ENCODE results near the gene IL9R.
"Not testable (repeated sequence)": the region's sequence is repeated elsewhere in the genome, so short reads cannot be mapped to it uniquely, and the experiment has no call there.

Gene IL9R

GRCh38 chrX:156004740-156005139 lies 7.2 kb downstream of the IL9R start:
- Mint-ChIP-seq H3K4me3 (no peak overlapping the region), H3K27ac (no peak overlapping the region), H3K9me3 (no peaks in the 10 kb centered on the region), H3K27me3 (no peaks in the 10 kb centered on the region), H3K4me1 (peaks cover 18% of the 10 kb centered on the region)
- DNase-seq (no peak), ATAC-seq (no peak)

- DNase-seq (no peak), ATAC-seq (no peak)
- no peak overlapping the region for H3K27ac Mint-ChIP-seq
- no peaks in the 10 kb centered on the region for H3K9me3 Mint-ChIP-seq
- no peak overlapping the region for H3K4me3 Mint-ChIP-seq
- no peaks in the 10 kb centered on the region for H3K27me3 Mint-ChIP-seq
- H3K4me1 Mint-ChIP-seq = peaks cover 14% of the 10 kb centered on the region
Observed at GRCh38 chrX:156005144-156005543, 7.6 kb downstream of the IL9R start.

- not testable (repeated sequence) for DNase-seq, ATAC-seq, H3K4me1 Mint-ChIP-seq, H3K4me3 Mint-ChIP-seq, H3K27me3 Mint-ChIP-seq, H3K27ac Mint-ChIP-seq, H3K9me3 Mint-ChIP-seq
Observed at GRCh38 chrX:156006468-156006867, 9.0 kb downstream of the IL9R start.

- not testable (repeated sequence) for ATAC-seq, H3K27me3 Mint-ChIP-seq, H3K27ac Mint-ChIP-seq
Observed at GRCh38 chrX:156008379-156008778, 10.9 kb downstream of the IL9R start.

GRCh38 chrX:156008915-156009314 lies 11.4 kb downstream of the IL9R start:
- no peaks in the 10 kb centered on the region for H3K4me1 Mint-ChIP-seq
- no peaks in the 10 kb centered on the region for H3K27me3 Mint-ChIP-seq
- DNase-seq (no peak), ATAC-seq (no peak)
- no peak overlapping the region for H3K27ac Mint-ChIP-seq
- no peaks in the 10 kb centered on the region for H3K9me3 Mint-ChIP-seq
- no peak overlapping the region for H3K4me3 Mint-ChIP-seq

More at GRCh38 chrX:156008379-156008778, 10.9 kb downstream of the IL9R start:
- H3K9me3 Mint-ChIP-seq, H3K4me3 Mint-ChIP-seq, DNase-seq, H3K4me1 Mint-ChIP-seq: not testable (repeated sequence)

GRCh38 chrX:156009691-156010090 lies 12.2 kb downstream of the IL9R start:
- not testable (repeated sequence) for H3K9me3 Mint-ChIP-seq, H3K27me3 Mint-ChIP-seq, H3K4me3 Mint-ChIP-seq, H3K27ac Mint-ChIP-seq, ATAC-seq, H3K4me1 Mint-ChIP-seq, DNase-seq

- ATAC-seq = peak; percentile 88
- not testable (repeated sequence) for DNase-seq, H3K27ac Mint-ChIP-seq, H3K4me1 Mint-ChIP-seq, H3K27me3 Mint-ChIP-seq, H3K4me3 Mint-ChIP-seq, H3K9me3 Mint-ChIP-seq
Observed at GRCh38 chrX:156013286-156013953, 15.9 kb downstream of the IL9R start.

GRCh38 chrX:156019846-156020245 lies 22.4 kb downstream of the IL9R start:
- not testable (repeated sequence) for H3K4me1 Mint-ChIP-seq, H3K27ac Mint-ChIP-seq, H3K27me3 Mint-ChIP-seq, ATAC-seq, H3K9me3 Mint-ChIP-seq, DNase-seq, H3K4me3 Mint-ChIP-seq

- ATAC-seq, H3K4me1 Mint-ChIP-seq, H3K9me3 Mint-ChIP-seq, DNase-seq, H3K4me3 Mint-ChIP-seq, H3K27ac Mint-ChIP-seq, H3K27me3 Mint-ChIP-seq: not testable (repeated sequence)
Observed at GRCh38 chrX:156023002-156023401, 25.5 kb downstream of the IL9R start.

- H3K27me3 Mint-ChIP-seq, H3K9me3 Mint-ChIP-seq, DNase-seq, H3K27ac Mint-ChIP-seq, H3K4me1 Mint-ChIP-seq, ATAC-seq, H3K4me3 Mint-ChIP-seq: not testable (repeated sequence)
Observed at GRCh38 chrX:156024949-156025492, 27.5 kb downstream of the IL9R start.

GRCh38 chrX:156028653-156029237 lies 31.2 kb downstream of the IL9R start:
- H3K4me1 Mint-ChIP-seq, H3K9me3 Mint-ChIP-seq, ATAC-seq, H3K4me3 Mint-ChIP-seq, H3K27me3 Mint-ChIP-seq, H3K27ac Mint-ChIP-seq, DNase-seq: not testable (repeated sequence)

GRCh38 chrX:156029296-156029695 lies 31.8 kb downstream of the IL9R start:
- DNase-seq, H3K27ac Mint-ChIP-seq, H3K4me3 Mint-ChIP-seq, ATAC-seq, H3K4me1 Mint-ChIP-seq, H3K9me3 Mint-ChIP-seq, H3K27me3 Mint-ChIP-seq: not testable (repeated sequence)

GRCh38 chrX:156029707-156030442 lies 32.4 kb downstream of the IL9R start:
- H3K4me3 Mint-ChIP-seq, DNase-seq, H3K9me3 Mint-ChIP-seq, H3K27me3 Mint-ChIP-seq, H3K27ac Mint-ChIP-seq, H3K4me1 Mint-ChIP-seq: not testable (repeated sequence)
- peak; percentile 35 for ATAC-seq

GRCh38 chrX:156030474-156030873 lies 33.0 kb downstream of the IL9R start:
- not testable (repeated sequence) for H3K9me3 Mint-ChIP-seq, H3K27me3 Mint-ChIP-seq, H3K27ac Mint-ChIP-seq, H3K4me1 Mint-ChIP-seq, H3K4me3 Mint-ChIP-seq, ATAC-seq
- peak in 1 of 2 donors; percentile 31 for DNase-seq
